HG03378 (cell line): ENCODE results near the gene LDHAL6A.
"Not testable (repeated sequence)": the region's sequence is repeated elsewhere in the genome, so short reads cannot be mapped to it uniquely, and the experiment has no call there.

ENCODE experiments used
- ATAC-seq: cut with Tn5 transposase; IDR thresholded peaks from one replicate; pipeline ENCODE4 v1.9.1; 2021; ENCODE audit warnings: mild to moderate bottlenecking, moderate library complexity; ENCODE audit not compliant: unreplicated experiment

The LDHAL6A gene

GRCh38 chr11:18455686-18456372 is at the start of gene LDHAL6A:
LDHAL6A (plus strand) TSS chr11:18455856; CDS start chr11:18456681, 825 bp downstream.
- ATAC-seq, result no peak

GRCh38 chr11:18407400-18407799 is 48.3 kb upstream of the LDHAL6A start:
- not testable (repeated sequence) for ATAC-seq

- ATAC-seq, result no peak
These were observed 46.9 kb upstream of the LDHAL6A start for GRCh38 chr11:18408558-18409291.

GRCh38 chr11:18416459-18416858 is 39.2 kb upstream of the LDHAL6A start:
- ATAC-seq, result no peak

- no peak for ATAC-seq
These were observed 36.6 kb upstream of the LDHAL6A start for GRCh38 chr11:18419040-18419439.

- no peak for ATAC-seq
These were observed 35.6 kb upstream of the LDHAL6A start for GRCh38 chr11:18420067-18420466.

GRCh38 chr11:18427240-18427639 is 28.4 kb upstream of the LDHAL6A start:
- no peak for ATAC-seq

GRCh38 chr11:18429332-18429731 is 26.3 kb upstream of the LDHAL6A start:
- ATAC-seq, result no peak

GRCh38 chr11:18438691-18439090 is 17.0 kb upstream of the LDHAL6A start:
- no peak for ATAC-seq

- ATAC-seq, result no peak
These were observed 6.4 kb upstream of the LDHAL6A start for GRCh38 chr11:18449251-18449650.

- no peak for ATAC-seq
These were observed 2.7 kb upstream of the LDHAL6A start for GRCh38 chr11:18452927-18453326.

GRCh38 chr11:18457450-18457849 is 1.8 kb downstream of the LDHAL6A start:
- no peak for ATAC-seq

GRCh38 chr11:18459634-18460033 is 4.0 kb downstream of the LDHAL6A start:
- ATAC-seq, result no peak

GRCh38 chr11:18461909-18462308 is 6.3 kb downstream of the LDHAL6A start:
- ATAC-seq, result no peak

GRCh38 chr11:18463439-18463838 is 7.8 kb downstream of the LDHAL6A start:
- no peak for ATAC-seq

- ATAC-seq, result no peak
These were observed 10.7 kb downstream of the LDHAL6A start for GRCh38 chr11:18466402-18466801.

GRCh38 chr11:18468059-18468458 is 12.4 kb downstream of the LDHAL6A start:
- ATAC-seq, result no peak

- no peak for ATAC-seq
These were observed 13.3 kb downstream of the LDHAL6A start for GRCh38 chr11:18468961-18469360.

GRCh38 chr11:18471995-18472394 is 16.3 kb downstream of the LDHAL6A start:
- ATAC-seq, result no peak

GRCh38 chr11:18472587-18472986 is 16.9 kb downstream of the LDHAL6A start:
- ATAC-seq, result no peak

GRCh38 chr11:18479063-18479462 is 23.4 kb downstream of the LDHAL6A start:
- ATAC-seq, result no peak

- ATAC-seq, result no peak
These were observed 30.4 kb downstream of the LDHAL6A start for GRCh38 chr11:18485913-18486528.
